ENCODE measurements around the gene ABCA3. TPM values are rescaled to one million over a fixed set of nuclear protein-coding genes. Genes with fewer than 3 reads are reported as not detected.

ABCA3 gene
- total and polyA plus RNA-seq, 2 of the 8 experiments (the other 6 are each of a cell fraction or from before 2014, with no cell fraction given): 5.7 to 7.9 TPM

- TF ChIP-seq CHD7 (IDR thresholded peaks at IDR 0.05; ENCODE audit: insufficient replicate concordance, low read length) (no peak), TAF1 (IDR thresholded peaks at IDR 0.05; ENCODE audit: low read depth, low read length) (peak; percentile 98), BACH1 (IDR thresholded peaks at IDR 0.05; ENCODE audit: low read length) (no peak; the same call in 1 of the 2 replicates), SRF (IDR thresholded peaks at IDR 0.05; ENCODE audit: low read depth, low read length) (peak; percentile 85), RFX5 (IDR thresholded peaks at IDR 0.05; ENCODE audit: borderline replicate concordance, low read depth, low read length) (no peak), TBP (IDR thresholded peaks at IDR 0.05; ENCODE audit: low read depth, low read length) (peak; percentile 95), CEBPB (IDR thresholded peaks at IDR 0.05; ENCODE audit: low read depth, low read length) (no peak), SUZ12 (IDR thresholded peaks at IDR 0.05; ENCODE audit: low read length) (no peak), CBX5 (IDR thresholded peaks at IDR 0.05; ENCODE audit: low read depth, low read length) (no peak), E2F6 (IDR thresholded peaks at IDR 0.05) (peak; percentile 86), SP2 (IDR thresholded peaks at IDR 0.05; ENCODE audit: low read length) (no peak)
Observed at GRCh38 chr16:2267913-2268666, 72.4 kb downstream of the ABCA3 start, which contains the start of gene RNPS1 (continued).

Measured in H1 (cell line).